Colon (tissue), 2 donors: ENCODE results near the gene C2orf68.
"Not testable (repeated sequence)": the region's sequence is repeated elsewhere in the genome, so short reads cannot be mapped to it uniquely, and the experiment has no call there.

Experiments used
- FAIRE-seq: peaks from 2 replicates; lab custom pipeline; 2012; peaks lifted over from hg19 to GRCh38; lab: Jason Lieb, UNC
- donor health status: control.
- donor health status: control.

C2orf68 gene

GRCh38 chr2:85579266-85579935 lies 32.5 kb downstream of the C2orf68 start:
- no peak for FAIRE-seq

DNA sequence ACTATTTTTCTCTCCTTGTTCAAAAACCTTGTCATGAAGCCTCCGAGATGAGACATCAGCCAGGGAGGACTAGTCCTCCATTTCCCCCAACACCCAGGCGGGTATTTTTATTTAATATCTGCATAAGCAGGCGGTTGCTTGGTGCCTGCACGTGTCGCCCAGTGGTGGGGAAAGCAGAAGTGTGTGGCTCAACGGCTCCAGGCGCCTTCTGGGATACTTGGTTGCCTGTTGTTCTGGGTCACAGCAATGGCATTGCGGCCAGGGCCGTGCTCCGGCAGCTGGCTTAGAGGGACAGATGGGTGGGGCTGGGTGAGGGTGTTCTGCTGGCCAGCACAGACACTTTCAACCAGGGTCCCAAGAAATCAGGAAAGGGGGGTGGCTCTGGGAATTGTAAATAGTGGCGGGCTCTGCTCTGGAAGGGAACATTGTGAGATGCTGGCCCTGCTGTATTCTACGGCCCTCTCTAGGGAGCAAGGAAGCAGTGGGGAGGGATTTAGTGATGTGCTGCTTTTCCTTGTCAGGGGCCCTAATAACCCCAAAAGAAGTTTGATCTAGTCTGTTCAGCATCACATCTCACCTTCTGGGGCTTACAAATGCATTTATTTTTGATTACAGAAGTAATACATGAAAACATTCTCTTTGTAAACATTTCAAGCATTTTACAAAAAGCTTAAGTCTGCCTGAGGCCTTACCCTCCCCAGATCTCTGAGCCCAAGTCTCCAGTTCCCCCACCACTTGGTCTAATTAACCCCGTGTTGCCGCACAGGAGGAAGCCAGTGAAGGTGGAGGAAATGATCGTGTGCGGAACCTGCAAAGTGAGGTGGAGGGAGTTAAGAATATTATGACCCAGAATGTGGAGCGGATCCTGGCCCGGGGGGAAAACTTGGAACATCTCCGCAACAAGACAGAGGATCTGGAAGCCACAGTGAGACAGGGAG lies 33.4 kb downstream of the C2orf68 start:
- no peak for FAIRE-seq

DNA sequence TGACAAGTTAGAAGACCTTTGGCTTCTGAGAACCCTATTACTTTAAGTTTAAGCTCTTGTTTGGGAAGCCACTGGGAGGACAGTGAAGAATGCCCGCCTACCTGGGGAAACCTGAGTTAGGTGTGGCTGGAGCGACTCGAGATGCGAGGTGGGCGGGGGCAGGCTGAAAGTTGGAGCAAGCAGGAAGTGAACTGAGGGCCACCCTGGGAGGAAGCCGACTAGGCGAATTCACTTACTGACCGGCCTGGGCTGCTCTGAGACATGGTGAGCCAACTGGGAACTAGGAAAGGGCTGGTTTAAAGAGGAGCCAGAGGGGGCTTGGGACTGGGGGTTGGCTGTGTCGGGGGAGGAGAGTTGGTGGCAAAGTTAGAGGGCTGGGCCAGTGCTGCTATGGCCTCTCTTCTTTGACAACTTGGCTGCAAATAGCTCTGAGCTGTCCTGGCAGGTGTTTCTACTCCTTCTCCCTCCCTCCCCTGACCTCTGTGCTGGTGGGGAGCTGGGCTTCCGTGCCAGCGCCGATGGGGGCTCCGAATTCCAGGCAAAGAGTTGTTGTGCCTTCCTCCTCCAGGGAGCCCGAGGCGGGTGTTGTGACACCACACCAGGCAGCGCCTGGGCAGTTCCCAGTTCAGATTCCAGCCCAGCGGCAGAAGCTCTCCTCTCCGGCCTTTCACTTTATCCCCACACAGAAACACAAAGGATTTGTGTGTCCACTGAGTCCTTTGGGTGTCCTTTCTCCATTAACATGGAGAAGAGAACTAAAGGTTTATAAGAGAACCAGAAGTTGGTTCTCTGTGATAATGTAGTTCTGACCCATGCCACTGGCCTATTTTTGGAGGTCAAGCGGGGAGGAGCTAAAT lies 34.3 kb downstream of the C2orf68 start, which contains the start of gene VAMP8:
VAMP8 (plus strand) TSS at position 201 of the 857 bp plus-strand sequence; CDS start at position 262, 61 bp downstream.
- no peak for FAIRE-seq

DNA sequence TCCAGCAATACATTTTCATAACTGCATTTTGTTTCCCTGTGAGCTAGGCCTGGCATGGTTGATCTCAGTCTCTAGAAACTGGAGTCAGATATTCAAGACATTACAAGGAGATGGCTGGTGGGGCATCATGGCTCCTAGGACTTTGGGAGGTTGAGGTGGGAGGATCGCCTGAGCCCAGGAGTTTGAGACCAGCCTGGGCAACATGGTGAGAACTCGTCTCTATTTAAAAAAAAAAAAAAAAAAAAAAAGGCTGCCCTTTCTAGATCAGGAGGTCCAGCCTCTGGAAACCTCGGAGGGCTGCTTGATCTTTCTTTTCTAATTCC lies 34.8 kb downstream of the C2orf68 start:
- no peak for FAIRE-seq

DNA sequence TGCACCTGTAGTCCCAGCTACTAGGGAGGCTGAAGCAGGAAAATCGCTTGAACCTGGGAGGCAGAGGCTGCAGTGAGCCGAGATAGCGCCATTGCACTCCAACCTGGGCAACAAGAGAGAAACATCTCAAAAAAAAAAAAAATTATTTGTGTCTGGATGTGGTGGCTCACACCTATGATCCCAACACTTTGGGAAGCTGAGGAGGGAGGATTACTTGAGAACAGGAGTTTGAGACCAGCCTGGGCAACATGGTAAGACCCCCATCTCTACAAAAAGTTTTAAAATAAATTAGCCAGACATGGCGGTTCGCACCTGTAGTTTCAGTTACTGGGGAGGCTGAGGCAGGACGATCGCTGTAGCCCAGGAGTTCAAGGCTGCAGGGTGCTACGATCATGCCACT lies 36.1 kb downstream of the C2orf68 start:
- FAIRE-seq: no peak

- FAIRE-seq: no peak
Measured at GRCh38 chr2:85566265-85566664, 45.6 kb downstream of the C2orf68 start.

- FAIRE-seq: no peak
Measured at GRCh38 chr2:85564144-85564563, 47.7 kb downstream of the C2orf68 start.

DNA sequence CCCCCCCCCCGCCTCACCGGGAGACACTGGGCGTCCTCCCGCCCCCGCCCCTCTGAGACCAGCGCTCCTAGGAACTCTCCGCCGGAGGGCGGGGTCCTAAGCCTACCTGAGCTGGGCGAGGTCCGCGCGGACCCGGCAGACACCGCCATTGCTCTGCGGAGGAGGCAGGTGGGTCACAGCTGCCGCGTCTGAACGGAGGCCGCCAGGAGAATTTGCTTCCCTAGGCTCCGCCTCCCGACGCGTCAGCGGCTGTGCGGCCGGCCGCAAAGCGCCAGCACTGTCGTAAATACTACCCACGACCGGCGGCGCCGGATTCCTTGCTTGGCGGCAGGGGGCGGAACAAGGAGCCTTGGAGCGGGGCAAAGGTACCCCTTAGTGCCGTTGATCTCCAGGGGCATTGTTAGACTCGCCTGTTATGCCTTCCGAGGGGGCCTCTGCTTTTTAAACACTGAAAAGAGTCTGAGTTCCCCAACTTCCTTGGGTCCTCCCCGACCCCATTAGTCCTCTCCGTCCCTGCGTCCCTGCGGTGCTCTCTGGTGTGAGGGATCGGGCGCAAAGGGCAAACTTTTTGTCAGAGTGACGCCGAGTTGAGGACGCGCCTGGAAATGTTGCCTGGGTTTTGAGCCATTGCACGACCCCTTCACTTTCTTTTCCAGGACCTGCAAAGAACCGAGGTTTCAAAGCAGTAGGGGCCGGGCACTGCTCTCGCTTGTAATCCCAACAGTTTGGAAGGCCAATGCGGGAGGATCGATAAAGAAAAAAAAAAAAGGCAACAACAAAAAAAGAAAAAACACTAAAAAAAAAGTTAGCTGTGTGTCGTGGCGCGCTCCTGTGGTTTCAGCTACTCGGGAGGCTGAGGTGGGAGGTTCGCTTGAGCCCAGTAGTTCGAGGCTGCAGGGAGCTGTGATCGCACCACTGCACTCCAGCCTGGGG lies 50.3 kb downstream of the C2orf68 start, which contains the start of gene GGCX:
GGCX (minus strand) TSS at position 214 of the 933 bp plus-strand sequence; CDS start at position 149, 65 bp downstream.
- FAIRE-seq: no peak

DNA sequence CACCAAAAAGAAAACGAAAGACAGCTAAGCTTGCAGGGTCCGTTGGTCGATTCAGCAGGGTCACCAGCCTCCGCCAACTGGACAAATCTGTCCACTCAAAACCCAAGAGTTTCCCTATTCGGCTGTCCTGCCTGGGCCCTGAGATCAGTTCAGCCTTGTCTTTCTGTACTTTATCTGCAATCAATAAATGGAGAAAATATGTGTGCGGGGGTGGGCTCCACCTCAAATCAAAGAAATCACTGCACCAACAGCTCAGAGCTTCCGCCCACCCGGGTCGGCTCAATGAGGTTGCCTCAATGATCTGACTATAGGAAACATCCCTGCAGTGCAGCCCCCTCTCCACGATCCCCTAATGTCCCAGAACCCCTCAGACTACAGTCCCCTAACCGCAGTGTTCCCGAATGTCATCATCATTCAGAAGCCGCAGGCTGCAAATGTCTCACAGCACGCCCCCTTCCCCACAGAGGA lies 51.0 kb downstream of the C2orf68 start:
- no peak for FAIRE-seq

- FAIRE-seq: not testable (repeated sequence)
Measured at GRCh38 chr2:85560403-85560726, 51.5 kb downstream of the C2orf68 start.

GRCh38 chr2:85558160-85558559 lies 53.7 kb downstream of the C2orf68 start:
- no peak for FAIRE-seq

GRCh38 chr2:85557130-85557529 lies 54.7 kb downstream of the C2orf68 start:
- FAIRE-seq: no peak
